Brain pericyte (primary cell): ENCODE measurements around the gene TTLL5.

Experiments used
- DNase-seq: peaks from one replicate; pipeline ENCODE4 v3.0.0-alpha.2; 2012; ENCODE audit warnings: low read depth, low spot score

The TTLL5 gene

DNA sequence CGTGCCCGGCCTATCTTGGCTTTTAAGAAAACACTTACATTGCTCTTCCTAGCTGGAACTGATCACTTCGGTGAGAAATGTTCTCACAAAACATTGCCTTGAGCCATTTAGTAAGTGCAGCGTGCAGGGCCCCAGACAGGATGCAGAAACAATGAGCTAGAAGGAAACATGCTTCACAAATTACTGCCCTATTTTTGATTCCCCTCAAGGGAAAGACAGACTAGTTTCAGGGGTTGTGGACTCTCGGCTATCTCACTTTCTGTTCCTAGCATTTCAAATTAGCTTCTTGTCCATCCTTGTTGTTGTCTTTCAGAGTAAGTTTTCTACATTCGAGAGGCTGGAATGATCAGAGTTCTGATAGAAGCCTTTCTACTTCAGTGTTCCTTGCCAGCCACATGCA lies 299.2 kb downstream of the TTLL5 start:
- no peak for DNase-seq

DNA sequence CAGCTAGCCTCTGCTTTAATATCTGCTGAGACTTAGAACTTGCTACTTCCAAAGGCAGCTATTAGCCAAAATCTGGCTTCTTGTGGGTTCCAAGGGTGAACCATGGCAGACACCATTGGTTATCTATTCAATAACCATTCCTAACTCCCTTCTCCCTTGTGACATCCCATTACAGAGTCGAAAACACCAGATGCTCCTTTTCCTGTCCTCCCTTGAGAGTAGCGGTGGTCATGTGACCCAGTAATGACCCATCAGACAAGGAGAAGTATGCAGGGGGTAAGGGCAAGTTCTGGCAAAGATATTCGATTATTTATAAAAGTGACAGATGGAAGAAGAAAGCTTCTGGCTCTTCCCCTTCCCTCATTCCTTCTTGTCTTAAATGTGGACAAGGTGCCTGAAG lies 300.6 kb downstream of the TTLL5 start:
- no peak for DNase-seq

DNA sequence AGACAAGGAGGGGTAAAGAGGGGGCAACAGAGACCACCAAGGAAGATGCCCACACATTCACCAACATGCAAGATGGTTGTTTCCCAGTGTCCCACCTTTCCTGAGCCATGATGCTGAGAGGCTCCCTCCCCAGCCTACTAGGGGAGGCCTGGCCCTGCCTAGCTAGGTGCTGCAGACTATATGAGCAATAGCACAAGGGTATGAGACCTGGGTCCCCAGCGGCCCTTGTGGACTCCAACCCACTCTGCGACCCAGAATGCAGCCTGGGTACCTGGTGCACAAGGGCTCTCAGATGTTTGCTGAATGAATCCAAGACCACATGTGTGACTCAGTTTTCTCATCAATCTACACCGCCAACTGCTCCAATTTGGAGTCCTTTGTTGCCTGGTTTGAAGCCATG lies 306.8 kb downstream of the TTLL5 start:
- no peak for DNase-seq

DNA sequence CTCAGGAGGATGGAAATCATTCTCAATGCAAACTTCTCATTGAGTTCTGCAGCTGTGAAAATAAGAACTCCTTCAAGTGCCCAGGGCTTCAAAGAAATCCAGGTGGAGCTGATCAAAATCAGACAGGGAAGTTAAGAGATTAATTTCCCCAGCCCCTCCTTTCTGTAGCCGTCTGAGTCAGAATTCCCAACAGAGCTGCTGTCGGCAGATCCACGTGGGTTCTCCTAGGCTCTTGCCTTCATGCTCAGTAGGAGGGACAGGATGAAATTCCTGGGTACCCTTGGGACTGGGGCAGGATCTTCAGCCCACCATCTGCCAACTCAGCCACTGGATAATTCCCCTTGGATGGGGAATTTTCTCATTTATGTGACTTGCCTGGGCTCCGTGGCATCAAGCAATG lies 307.4 kb downstream of the TTLL5 start:
- no peak for DNase-seq

DNA sequence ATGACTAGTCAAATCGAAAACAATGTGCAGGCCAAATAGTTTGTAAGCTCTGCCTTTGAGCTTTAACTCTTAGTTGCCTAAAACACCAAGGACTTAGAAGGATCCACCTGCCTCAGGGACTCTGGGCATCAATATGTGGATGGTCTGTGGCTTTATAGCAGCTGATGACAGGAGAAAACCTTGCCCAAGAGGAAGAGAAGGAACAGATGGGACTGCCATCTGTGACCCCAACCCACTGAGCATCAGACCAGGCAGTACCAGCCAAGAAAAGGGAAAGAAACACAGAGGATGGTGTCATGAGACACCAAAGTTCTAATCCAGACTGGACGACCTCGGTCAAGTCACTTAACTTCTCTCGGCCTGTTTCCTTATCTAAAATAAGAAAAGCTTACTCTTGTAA lies 308.1 kb downstream of the TTLL5 start:
- DNase-seq = no peak

DNA sequence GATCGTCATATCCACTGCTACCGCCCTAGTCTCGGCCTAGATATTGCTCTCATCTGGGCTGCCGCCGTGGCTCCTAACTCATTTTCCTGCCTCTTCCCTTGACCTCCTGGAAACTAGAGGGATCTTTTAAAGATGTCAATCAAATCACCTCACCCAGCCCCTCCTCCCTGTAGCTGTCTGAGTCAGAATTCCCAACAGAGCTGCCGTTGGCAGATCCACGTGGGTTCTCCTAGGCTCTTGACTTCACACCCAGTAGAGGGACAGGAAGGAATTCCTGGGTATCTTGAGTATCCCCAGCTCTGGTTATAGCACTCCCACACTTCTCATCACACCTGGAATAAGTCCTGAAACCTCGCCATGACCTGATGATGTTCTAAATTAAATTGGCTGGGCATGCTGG lies 308.8 kb downstream of the TTLL5 start:
- DNase-seq = no peak

DNA sequence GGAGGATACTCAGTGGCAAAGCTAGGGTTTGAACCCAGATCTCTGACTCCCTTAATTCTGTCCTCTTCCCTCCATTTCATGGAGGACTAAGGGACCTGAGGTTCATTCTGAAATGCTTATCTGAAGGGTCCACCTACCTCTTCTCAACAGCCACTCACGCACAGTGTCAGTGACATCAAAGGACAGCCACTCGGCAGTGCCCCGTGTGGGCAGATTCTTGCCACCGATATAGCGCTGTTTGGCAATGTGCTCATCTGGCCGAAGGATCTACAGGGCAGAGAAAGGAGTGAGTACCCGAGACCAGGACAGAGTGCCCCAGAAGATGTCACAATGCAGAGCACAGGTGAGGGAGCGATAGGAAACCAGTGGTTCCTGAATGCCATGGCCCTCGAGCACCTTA lies 309.9 kb downstream of the TTLL5 start:
- DNase-seq = no peak

DNA sequence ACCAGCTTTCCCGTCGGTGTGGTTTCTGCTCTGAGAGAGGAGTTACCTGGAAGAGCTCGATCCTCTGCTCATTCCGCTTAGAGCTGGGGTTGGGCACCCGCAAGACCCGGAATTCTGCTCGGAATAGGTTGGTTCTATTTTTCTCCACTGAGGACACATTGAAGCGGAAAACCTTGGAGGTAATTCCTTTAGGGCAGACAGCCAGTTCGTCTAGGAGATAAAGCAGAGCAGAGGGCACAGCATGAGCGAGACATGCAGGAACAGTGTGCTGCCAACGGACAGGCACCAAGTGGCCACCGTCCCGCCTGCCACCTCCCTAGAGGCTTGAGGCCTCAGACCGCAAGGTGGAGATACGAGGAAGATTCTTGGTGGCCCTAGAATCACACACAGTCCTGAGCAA lies 310.5 kb downstream of the TTLL5 start:
- DNase-seq = no peak

DNA sequence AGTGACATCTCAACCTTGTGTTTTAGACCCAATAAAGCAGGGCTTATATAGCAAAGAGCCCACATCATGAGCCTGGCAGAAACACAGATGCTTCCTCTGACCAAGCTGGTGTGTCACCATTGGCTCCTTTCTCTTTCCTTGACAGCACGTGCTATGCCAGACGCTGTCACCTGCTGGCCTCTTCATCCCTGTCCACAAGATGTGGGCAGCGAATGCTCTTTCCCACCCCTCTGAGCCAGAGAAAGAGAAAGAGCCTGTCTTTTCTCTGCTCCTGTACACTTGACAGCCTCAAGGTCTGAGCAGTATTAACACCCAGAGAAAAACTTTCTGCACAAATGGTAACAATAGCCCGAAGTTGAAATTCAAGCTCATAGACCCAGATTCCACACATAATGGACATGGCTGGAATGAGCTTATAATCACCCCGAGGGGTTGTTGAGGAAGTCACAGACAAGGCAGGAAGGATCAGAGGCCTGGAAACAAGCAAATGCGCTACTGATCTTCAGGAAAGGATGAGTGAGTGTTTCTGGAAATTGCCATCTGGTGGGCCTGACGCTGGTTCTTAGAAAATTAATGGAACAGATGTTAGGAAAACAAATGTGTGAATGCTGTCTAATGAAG lies 311.9 kb downstream of the TTLL5 start:
- no peak for DNase-seq

DNA sequence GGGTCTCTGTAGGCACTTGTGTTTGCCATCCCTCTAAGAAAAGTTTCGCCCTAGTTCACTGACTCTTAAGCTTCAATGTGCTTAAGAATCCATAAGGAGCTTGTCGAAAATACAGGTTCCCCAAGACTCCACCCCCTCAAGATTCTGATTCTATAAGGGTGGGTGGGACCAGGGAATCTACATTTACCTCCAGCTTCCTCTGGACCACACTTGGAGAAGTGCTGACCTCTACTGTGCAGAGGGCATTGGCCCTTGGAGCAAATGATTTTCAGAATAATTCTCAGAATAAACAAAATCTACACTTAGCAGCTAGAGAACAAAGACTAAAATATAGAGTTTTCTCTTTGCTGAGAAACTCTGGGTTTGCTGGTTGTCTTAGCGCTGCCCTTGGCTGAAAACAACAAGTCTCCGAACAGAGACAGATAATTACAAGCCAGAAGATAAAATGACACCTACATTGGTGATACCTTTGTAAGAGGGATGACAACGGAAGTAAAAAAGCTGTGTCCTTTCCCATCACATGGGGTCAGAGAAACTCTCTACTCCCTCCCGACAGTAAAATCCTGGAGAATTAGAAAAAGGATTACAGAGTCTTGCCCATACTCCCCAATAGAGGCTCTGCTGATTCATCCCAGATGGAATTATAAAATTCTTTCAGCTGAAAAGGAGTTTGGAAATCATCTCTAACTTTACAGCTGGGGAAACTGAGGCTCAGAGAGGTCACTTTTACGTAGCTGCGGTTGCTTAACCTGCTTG lies 316.0 kb downstream of the TTLL5 start:
- no peak for DNase-seq

DNA sequence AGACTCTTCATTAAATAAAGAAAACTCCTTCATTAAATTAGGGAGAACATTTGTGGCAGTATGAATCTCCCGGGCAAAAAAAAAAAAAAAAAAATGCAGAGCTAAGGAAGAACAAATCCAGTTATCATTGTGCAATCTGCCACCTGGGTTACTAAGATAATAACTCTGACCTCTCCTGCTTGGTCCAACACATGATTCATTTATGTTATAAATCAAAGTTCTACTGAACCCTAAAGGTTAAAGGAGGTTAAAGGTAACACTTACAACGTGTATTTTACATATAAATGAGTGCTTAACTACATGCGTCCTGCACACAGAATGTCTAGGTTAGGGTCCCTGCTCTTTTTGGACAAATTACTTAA lies 316.5 kb downstream of the TTLL5 start:
- no peak for DNase-seq

DNA sequence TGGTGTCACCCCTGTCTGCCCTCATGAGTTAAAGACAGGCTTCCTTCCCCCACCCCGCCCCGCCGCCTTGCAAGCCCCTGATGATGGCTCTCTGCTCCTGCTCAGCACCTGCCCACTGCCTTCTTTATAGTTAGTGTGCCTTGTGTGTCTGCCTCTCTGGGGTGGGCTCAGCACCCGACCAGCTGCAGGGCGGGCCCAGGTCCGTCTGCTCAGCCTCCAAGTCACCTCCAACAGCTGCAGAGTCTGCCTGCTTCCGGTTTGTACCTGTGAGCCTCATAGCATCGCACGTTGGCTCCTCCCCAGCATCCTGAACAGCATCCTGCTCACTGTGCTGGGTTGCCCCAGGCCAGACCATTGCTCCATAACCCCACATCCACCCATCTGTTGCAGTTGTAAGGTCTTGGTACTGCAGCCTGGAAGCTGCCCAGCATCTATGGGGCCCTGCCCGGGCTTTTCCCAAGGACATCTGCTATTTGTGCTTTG lies 317.2 kb downstream of the TTLL5 start:
- no peak for DNase-seq

DNA sequence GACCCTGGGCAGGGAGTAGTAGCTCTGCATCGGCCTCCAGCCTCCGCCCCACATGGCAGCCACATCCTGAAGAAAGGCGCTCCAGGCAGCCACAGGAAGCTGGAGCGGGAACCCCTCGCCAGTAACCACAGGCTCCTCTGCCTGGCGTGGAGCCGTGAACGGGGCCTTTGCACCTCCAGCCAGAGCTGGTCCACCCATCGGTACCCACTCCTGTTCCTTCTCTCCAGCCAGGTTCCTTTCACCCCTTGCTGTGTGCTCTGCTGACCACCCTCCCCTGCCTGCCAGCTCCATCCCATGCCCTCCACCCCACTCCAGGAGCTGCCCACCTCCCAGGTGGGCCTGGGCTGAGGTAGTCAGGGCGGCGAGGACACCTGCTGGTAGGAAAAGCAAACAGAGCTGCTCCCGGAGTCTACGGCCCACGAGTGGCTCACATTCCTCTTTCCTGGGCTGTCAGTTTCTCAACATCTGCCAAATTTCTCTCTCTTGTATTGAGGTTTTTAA lies 318.1 kb downstream of the TTLL5 start:
- DNase-seq = no peak

DNA sequence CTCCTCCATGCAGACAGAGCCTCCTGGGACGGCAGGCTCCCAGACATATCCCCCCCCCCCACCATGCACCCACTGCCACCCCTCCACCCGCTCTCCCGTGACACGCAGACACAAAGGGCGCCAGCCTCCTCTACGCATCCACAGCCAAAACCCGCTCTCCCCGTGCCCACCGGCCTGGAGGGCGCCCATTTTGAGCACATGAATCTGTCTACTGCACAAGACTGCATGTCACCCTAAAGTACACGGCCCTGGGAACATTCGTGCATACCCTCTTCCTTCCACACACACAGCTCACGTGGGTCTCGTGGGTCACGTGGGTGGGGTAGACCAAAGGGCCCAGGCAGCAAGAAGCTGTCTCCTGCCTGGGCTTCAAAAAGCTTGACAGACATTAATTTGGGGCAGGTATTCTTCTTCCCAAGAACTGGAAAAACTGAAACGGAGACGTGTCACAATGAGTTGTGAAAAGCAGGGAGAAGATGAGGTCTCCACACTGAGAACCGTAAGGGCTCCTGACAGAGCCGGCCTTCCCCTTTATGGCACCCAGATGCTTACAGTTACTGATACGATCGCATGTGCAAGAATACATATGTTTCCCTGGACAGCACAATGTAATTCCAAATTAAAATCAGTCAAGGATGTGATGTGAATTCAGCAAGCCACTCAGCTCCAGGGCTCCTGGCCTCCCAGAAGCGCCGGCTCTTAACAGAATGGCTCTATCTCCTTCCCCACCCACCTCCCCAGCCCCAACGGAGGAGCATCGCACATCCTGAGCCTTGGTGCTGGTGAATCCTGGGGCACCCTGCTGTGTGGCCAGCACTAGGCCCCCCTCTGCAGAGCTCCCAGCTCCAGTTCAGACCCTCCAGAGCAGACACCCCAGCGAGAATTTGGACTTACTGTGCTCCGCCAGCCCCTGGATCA lies 318.9 kb downstream of the TTLL5 start:
- no peak for DNase-seq

DNA sequence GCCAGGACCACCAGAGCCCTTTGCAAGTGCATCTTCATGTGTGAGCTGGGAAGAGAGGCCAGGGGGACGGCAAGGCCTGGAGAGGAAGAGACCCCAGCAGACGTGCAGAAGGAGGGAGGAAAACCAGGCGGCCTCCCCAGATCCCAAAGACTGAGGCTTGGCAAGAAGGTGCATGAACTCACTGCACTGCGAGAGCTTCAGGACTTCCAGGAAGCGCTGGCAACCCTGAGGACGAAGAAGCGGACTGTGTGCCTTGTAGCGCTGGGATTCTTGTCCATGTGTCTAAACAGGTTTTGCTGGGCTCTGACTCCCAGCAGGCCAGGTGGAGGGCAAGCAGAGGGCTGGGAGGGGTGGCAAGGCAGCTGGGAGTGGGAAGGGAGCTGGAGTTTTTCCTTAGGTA lies 319.8 kb downstream of the TTLL5 start:
- DNase-seq = no peak

DNA sequence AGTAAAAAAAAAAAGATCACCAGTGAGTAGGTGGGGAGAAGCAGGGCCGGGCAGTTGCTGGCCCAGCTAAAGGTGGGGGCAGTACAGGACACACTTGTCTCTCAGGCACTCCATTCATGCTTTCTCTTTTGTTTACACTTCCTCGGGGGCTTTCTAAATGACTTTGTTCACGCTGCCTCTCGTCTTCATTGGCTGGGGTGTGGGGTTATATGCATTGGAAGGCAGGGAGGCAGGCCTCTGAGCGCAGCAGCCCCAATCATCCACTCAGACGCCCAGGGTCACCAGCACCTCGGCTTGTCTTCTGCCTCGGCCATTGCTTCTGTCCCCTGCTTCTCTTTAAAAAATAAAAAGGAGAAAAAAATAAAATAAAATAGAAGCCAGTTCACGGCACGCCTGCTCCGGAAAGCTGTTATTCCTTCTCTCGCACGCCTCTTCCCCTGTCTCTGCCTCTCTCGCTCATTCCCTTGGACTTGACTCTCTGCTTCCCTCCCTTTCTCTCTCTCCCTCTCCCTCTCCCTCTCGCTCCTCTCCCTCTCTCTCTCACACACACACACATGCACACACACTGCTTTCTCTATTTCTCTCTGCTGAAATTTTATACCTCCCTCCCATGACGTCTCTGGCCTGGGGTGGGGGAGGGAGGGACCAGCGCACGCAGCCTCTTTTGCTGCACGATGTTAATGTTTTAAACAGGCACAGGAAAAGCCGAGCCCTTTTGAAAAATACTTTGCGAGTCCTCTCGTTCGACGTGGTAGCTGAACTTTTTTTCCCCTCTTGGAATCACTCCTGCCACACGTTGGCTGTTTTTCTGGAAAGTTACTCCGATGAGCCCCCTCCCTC lies 320.6 kb downstream of the TTLL5 start, which contains the start of gene TGFB3:
Gene TGFB3 (minus strand): TSS at position 570 of the 840 bp plus-strand sequence. CDS start 1,102 bp downstream, outside the sequence.
- DNase-seq = peak; percentile 76

DNA sequence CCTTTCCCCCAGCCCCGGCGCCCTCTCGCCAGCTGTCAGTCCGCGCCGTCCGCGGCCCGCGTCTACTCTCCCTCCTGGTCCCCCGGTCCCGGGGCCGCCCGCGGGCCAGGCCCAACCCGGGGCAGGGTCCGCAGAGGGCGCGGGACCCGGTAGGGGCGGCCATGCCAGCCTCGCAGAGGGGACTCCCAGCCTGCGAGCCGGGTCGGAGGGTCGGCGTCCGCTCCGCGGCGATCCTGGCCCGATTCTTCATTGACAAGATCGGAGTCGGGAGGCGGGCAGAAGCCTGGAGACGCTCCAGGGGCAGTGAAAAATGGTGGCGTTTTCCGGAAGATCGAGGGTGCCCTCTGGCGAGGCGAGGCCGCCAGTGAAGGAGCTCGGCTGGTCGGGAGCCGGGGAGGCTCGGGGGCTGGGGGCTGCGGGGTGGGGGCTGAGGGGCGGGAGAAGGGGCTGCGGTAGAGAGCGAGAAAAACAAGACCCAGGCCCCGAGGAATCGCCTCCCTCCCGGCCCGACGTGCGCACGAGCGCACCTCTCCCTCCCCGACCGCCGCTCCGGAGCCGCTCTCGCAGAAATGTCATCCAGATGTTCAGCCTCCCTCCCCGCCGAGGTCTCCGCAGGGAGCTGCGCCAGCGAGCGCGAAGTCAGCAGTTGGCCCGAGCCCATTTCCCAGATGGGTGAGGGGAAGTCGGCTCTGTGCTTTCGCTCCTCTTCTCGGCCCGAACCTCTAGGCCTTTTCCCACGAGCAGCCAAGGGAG lies 321.4 kb downstream of the TTLL5 start:
- DNase-seq = peak; percentile 78

DNA sequence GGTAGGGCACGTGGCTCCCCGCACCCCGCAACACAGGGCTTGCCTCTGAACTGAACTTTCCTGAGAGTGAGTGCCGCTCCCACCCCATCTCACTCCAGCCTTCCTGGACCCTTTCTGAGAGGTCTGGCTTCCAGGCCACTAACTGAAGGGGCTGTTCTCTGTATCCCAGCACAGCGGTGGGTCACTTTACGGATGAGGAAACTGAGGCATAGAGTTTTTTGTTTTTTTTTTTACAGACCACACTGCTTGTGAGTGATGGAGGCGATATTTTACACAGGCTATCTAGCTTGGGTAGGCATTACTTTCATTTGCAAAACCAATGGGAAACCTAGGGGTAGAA lies 321.9 kb downstream of the TTLL5 start:
- no peak for DNase-seq

DNA sequence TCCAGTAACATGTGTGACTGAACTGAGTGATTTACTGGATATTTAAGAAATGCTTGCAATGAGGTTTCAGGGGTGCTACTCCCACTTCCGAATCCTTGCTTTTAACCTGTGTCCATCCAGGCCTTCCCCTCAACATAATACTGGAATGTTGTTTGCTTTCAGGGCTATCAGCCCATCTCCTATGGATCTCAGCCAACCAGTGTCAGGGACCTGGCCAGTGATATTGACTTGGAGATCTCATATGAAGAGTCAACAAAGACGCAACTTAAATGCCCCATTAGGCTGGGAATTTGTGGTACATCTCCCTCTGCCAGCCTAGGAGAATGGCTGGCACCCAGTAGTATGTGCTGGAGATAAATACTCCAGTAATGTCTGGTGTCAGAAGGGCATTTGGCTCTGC lies 323.6 kb downstream of the TTLL5 start:
- no peak for DNase-seq

DNA sequence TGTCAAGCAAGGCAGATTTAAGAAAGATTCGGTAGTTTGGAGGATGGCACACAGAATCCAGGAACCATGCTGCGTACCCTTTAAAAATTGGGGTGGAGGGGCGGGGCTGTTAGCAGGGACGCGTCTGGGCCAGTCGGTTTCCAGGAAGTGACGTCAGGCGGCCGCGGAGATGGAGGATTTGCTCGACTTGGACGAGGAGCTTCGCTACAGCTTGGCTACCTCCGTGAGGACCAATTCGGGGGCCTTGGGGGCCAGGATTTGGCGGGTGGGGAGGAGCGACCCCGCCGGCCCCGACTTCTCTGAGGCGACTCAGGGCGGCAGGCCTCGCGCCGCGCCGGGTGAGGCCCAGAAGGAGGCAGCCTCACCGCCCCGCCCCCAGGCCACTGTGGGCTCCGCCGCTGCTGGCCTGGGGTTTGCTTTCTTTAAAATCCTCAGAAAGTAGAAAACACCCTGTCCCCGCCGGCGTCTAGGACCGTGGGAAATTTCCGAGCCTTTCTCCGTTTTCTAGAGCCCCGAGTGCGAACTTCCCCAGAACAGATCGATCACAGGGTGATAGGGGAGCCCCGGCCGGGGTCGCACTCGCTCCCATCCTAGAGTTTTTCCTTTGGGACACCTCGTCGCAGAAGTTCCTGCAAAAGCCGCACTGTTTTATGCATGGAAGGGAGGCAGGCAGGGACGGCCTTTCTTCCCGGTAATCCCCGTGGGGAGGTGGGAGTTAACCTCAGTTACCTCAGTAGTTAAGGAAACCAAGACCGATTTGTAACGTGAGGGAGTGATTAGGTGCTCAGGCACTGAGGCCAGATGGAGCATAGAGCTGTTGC lies 324.8 kb downstream of the TTLL5 start, which contains the start of gene IFT43:
Gene IFT43 (plus strand): TSS at position 146 of the 821 bp plus-strand sequence. CDS start 24 bp downstream, at position 170.
- DNase-seq = peak; percentile 55
